Measurements from ENCODE around the gene CFAP299.

DNA sequence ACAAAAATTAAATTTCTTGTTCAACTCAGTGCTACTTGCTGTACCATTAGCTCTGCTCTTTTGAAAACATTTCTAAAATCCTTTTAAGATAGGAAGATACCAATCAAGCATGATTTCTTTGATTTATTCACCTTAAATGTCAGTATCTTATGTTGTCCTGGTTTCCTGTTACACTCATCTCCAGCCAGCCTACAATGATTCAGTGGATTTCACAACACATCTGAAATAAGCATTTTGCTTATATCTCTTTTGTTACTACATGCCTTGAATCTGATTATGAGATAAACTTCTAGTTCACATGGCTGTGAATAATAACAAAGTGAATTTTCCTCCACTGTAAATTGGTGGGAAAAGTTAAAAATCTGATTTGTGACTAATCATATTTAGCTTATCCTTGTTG is 582.5 kb downstream of the CFAP299 start:
- TF ChIP-seq POLR2A (IDR thresholded peaks at IDR 0.05; ENCODE audit: low read depth, low read length) (no peak), POLR2AphosphoS5 (IDR thresholded peaks at IDR 0.05; ENCODE audit: low read depth, low read length) (no peak), SPI1 (IDR thresholded peaks at IDR 0.05; ENCODE audit: low read depth, low read length) (no peak), TAF1 (IDR thresholded peaks at IDR 0.05; ENCODE audit: low read depth, low read length) (no peak), POU2F2 (IDR thresholded peaks at IDR 0.05; ENCODE audit: low read depth, low read length) (no peak), PAX5 (IDR thresholded peaks at IDR 0.05; ENCODE audit: insufficient read depth, low read length, severe bottlenecking) (no peak)

All from GM12891 (cell line).